ENCODE data around the gene CD300LG. TPM values are rescaled to one million over a fixed set of nuclear protein-coding genes. Genes with fewer than 3 reads are reported as not detected.

The CD300LG gene
- total and polyA plus RNA-seq, 2 donors (not counting 1 experiment from before 2014, with no cell fraction given), result not detected

DNA sequence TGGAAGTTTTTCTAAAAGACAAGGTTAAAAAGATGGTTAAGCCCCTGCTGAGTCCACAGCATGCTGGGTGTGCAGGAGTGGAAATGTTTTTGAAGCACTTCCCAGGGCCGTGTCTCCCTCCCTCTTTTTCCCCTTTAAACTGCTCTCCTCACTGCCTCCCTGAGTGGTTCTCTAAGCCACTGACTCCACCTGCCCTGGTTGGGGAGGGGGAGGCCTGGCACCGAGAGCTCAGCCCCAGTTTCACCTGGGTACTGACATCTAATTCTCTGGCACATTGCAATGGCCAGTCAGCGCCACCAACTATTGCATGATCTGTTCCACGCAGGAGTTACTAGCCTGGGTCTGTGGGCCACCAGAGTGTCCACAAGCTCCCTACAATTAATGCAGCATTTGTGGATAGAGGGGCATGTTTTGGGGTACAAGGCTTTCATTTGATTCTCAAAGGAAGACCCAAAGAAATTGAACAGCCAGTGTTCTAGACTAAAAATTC lies 36.7 kb upstream of the CD300LG start:
- Histone ChIP-seq H3K4me2 (ENCODE audit: extremely low read depth, insufficient read depth, low read length) (no peak overlapping the region), H3K27ac (ENCODE audit: insufficient read depth, low read length) (no peak overlapping the region), H3K9ac (ENCODE audit: insufficient read depth, low read length) (no peak overlapping the region), H3K9me3 (ENCODE audit: control insufficient read depth, insufficient read depth, low read depth, low read length) (no peaks in the 10 kb centered on the region), H3K4me1 (ENCODE audit: control insufficient read depth, extremely low read depth, insufficient read depth, low read length) (peaks cover 2% of the 10 kb centered on the region), H2AFZ (ENCODE audit: low read length) (no peak overlapping the region), H4K20me1 (ENCODE audit: control insufficient read depth, extremely low read depth, insufficient read depth, low read length) (no peaks in the 10 kb centered on the region), H3K36me3 (ENCODE audit: control insufficient read depth, insufficient read depth, low read length) (peaks cover 4% of the 10 kb centered on the region), H3K79me2 (ENCODE audit: control insufficient read depth, insufficient read depth, low read length) (no peaks in the 10 kb centered on the region), H3K27me3 (ENCODE audit: control insufficient read depth, insufficient read depth, low read length) (no peaks in the 10 kb centered on the region), H3K4me3 (replicated peaks in 1 of 4; ENCODE audit: control extremely low read depth in 1 of 4, insufficient read depth in 1 of 4, low read depth in 3 of 4, low read length in 4 of 4) (no peak overlapping the region)
- TF ChIP-seq EZH2 (IDR thresholded peaks at IDR 0.05; ENCODE audit: low read length, missing control alignments), result no peak
- TF ChIP-seq, protein P1, sequence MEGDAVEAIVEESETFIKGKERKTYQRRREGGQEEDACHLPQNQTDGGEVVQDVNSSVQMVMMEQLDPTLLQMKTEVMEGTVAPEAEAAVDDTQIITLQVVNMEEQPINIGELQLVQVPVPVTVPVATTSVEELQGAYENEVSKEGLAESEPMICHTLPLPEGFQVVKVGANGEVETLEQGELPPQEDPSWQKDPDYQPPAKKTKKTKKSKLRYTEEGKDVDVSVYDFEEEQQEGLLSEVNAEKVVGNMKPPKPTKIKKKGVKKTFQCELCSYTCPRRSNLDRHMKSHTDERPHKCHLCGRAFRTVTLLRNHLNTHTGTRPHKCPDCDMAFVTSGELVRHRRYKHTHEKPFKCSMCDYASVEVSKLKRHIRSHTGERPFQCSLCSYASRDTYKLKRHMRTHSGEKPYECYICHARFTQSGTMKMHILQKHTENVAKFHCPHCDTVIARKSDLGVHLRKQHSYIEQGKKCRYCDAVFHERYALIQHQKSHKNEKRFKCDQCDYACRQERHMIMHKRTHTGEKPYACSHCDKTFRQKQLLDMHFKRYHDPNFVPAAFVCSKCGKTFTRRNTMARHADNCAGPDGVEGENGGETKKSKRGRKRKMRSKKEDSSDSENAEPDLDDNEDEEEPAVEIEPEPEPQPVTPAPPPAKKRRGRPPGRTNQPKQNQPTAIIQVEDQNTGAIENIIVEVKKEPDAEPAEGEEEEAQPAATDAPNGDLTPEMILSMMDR (conservative IDR thresholded peaks at IDR 0.05 in 1 of 2, IDR thresholded peaks at IDR 0.05 in 1 of 2; ENCODE audit: low read depth in 1 of 2, low read length in 2 of 2), result no peak
- DNase-seq (ENCODE audit: low read depth in 2 of 2), result no peak

DNA sequence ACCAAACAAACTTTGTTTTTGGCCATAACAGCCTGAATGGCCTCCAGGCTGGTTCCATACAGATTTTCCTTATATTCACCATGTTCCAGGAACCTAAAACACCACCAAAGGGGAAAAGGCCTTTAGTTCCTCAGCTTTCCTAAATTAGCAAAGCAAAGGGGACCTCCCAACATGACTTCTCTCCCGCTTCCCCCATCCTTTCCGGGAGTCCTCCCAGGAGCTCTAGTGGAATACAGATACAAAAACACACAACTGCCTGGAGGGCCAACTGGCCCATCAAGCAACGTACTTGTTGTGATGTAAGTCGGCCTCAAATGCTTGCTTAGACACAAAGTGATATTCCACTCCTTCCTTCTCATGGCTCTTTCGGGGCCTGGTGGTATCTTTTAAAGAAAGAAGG lies 36.2 kb upstream of the CD300LG start:
- DNase-seq (ENCODE audit: low read depth in 2 of 2), result no peak
- H3K9ac ChIP-seq (ENCODE audit: insufficient read depth, low read length), result no peak overlapping the region
- no peaks in the 10 kb centered on the region for H3K79me2 ChIP-seq (ENCODE audit: control insufficient read depth, insufficient read depth, low read length)
- H3K9me3 ChIP-seq (ENCODE audit: control insufficient read depth, insufficient read depth, low read depth, low read length), result no peaks in the 10 kb centered on the region
- H3K27me3 ChIP-seq (ENCODE audit: control insufficient read depth, insufficient read depth, low read length), result no peaks in the 10 kb centered on the region
- no peak overlapping the region for H2AFZ ChIP-seq (ENCODE audit: low read length)
- peaks cover 4% of the 10 kb centered on the region for H3K36me3 ChIP-seq (ENCODE audit: control insufficient read depth, insufficient read depth, low read length)
- peaks cover 2% of the 10 kb centered on the region for H3K4me1 ChIP-seq (ENCODE audit: control insufficient read depth, extremely low read depth, insufficient read depth, low read length)
- no peaks in the 10 kb centered on the region for H4K20me1 ChIP-seq (ENCODE audit: control insufficient read depth, extremely low read depth, insufficient read depth, low read length)
- TF ChIP-seq, protein P1 (conservative IDR thresholded peaks at IDR 0.05 in 1 of 2, IDR thresholded peaks at IDR 0.05 in 1 of 2; ENCODE audit: low read depth in 1 of 2, low read length in 2 of 2), result no peak
- no peak for TF ChIP-seq EZH2 (IDR thresholded peaks at IDR 0.05; ENCODE audit: low read length, missing control alignments)
- no peak overlapping the region for H3K4me3 ChIP-seq (replicated peaks in 1 of 4; ENCODE audit: control extremely low read depth in 1 of 4, insufficient read depth in 1 of 4, low read depth in 3 of 4, low read length in 4 of 4)
- H3K27ac ChIP-seq (ENCODE audit: insufficient read depth, low read length), result no peak overlapping the region
- H3K4me2 ChIP-seq (ENCODE audit: extremely low read depth, insufficient read depth, low read length), result no peak overlapping the region

DNA sequence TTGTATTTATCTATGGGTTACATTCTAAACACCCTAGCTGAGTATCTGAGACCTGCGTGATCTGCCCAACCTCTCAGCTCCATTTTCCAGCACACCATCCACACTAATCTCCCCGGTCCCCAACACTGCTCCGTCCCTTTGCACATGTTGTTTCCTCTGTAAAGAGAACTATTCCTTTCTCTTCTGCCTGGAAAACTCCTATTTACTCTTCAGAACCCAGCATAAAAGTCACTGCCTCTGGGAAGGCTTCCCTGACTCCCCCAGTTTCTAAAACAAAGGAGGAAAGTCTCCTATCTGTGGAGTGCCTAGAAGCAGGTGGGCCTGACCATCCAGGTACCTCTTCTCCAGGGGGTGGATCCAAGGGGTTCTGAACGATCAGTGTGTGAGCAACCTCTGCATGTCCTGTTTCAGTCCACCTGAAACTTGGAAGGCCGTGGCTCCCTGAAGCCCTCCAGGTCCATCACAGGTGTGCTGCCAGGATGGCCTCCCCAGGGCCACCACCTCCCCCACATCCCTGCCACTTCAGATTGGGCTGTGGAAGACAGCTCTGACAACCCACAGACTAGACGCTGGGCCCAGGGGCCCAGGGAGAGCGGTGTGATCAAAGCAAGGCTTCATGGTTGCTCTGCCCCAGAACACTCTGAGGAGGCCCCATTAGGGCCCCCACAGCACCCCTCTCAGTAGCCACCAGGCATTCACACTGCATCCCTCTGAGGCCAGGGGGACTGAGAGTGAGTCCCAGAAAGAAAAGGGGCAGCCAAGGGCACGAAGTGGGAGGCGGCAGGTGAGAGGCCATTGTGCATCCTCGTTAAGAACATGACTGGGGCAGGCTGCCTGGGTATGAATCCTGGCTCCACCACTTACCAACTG lies 34.3 kb upstream of the CD300LG start:
- H3K4me3 ChIP-seq (replicated peaks in 1 of 4; ENCODE audit: control extremely low read depth in 1 of 4, insufficient read depth in 1 of 4, low read depth in 3 of 4, low read length in 4 of 4), result no peak overlapping the region
- H3K27ac ChIP-seq (ENCODE audit: insufficient read depth, low read length), result no peak overlapping the region

More for the DNA sequence above, 34.3 kb upstream of the CD300LG start:
- Histone ChIP-seq H2AFZ (ENCODE audit: low read length) (no peak overlapping the region), H3K9ac (ENCODE audit: insufficient read depth, low read length) (no peak overlapping the region), H3K27me3 (ENCODE audit: control insufficient read depth, insufficient read depth, low read length) (no peaks in the 10 kb centered on the region), H3K4me2 (ENCODE audit: extremely low read depth, insufficient read depth, low read length) (no peak overlapping the region), H3K4me1 (ENCODE audit: control insufficient read depth, extremely low read depth, insufficient read depth, low read length) (peaks cover 2% of the 10 kb centered on the region), H4K20me1 (ENCODE audit: control insufficient read depth, extremely low read depth, insufficient read depth, low read length) (no peaks in the 10 kb centered on the region), H3K79me2 (ENCODE audit: control insufficient read depth, insufficient read depth, low read length) (no peaks in the 10 kb centered on the region), H3K36me3 (ENCODE audit: control insufficient read depth, insufficient read depth, low read length) (peaks cover 4% of the 10 kb centered on the region), H3K9me3 (ENCODE audit: control insufficient read depth, insufficient read depth, low read depth, low read length) (no peaks in the 10 kb centered on the region)
- TF ChIP-seq, protein P1 (conservative IDR thresholded peaks at IDR 0.05 in 1 of 2, IDR thresholded peaks at IDR 0.05 in 1 of 2; ENCODE audit: low read depth in 1 of 2, low read length in 2 of 2), result no peak
- no peak for TF ChIP-seq EZH2 (IDR thresholded peaks at IDR 0.05; ENCODE audit: low read length, missing control alignments)
- DNase-seq (ENCODE audit: low read depth in 2 of 2), result no peak

Data from fibroblast of lung (primary cell).